GM19043 (cell line): ENCODE data around the gene C15orf62.

Experiments
- ATAC-seq: cut with Tn5 transposase; IDR thresholded peaks from one replicate; pipeline ENCODE4 v1.9.1; 2021; ENCODE audit warnings: low read depth; ENCODE audit not compliant: unreplicated experiment

The C15orf62 gene

GRCh38 chr15:40754883-40755811, 14.6 kb upstream of the C15orf62 start, which contains the start of gene RMDN3:
Gene RMDN3, minus strand, starts transcription at chr15:40755254. Its CDS starts 471 bp downstream, at chr15:40754783.
- ATAC-seq: peak; percentile 73

GRCh38 chr15:40755812-40756208, 14.0 kb upstream of the C15orf62 start:
- ATAC-seq: no peak

- no peak for ATAC-seq
Observed at GRCh38 chr15:40756938-40757337, 12.8 kb upstream of the C15orf62 start.

GRCh38 chr15:40759961-40760360, 9.8 kb upstream of the C15orf62 start:
- no peak for ATAC-seq

GRCh38 chr15:40762919-40763800, 6.6 kb upstream of the C15orf62 start:
- peak; percentile 4 for ATAC-seq

GRCh38 chr15:40763801-40764628, 5.8 kb upstream of the C15orf62 start, which contains the start of gene GCHFR:
Gene GCHFR, plus strand, starts transcription at chr15:40764068. Its CDS starts 113 bp downstream, at chr15:40764181.
- peak; percentile 42 for ATAC-seq

GRCh38 chr15:40764629-40765103, 5.1 kb upstream of the C15orf62 start:
- no peak for ATAC-seq

GRCh38 chr15:40766194-40766815, 3.5 kb upstream of the C15orf62 start:
- no peak for ATAC-seq

GRCh38 chr15:40766906-40767837, 2.6 kb upstream of the C15orf62 start:
- ATAC-seq: no peak

- ATAC-seq: no peak
Observed at GRCh38 chr15:40767838-40768500, 1.8 kb upstream of the C15orf62 start.

GRCh38 chr15:40768521-40769273, 1.1 kb upstream of the C15orf62 start:
- ATAC-seq: no peak

GRCh38 chr15:40770147-40770721, 454 bp downstream of the C15orf62 start:
- no peak for ATAC-seq

- no peak for ATAC-seq
Observed at GRCh38 chr15:40771242-40771641, 1.5 kb downstream of the C15orf62 start.

GRCh38 chr15:40772014-40772413, 2.2 kb downstream of the C15orf62 start:
- ATAC-seq: no peak

- ATAC-seq: no peak
Observed at GRCh38 chr15:40773496-40773895, 3.7 kb downstream of the C15orf62 start.

- no peak for ATAC-seq
Observed at GRCh38 chr15:40773902-40774301, 4.1 kb downstream of the C15orf62 start.

- ATAC-seq: no peak
Observed at GRCh38 chr15:40775007-40775406, 5.2 kb downstream of the C15orf62 start.
